Fibroblast of lung (primary cell): ENCODE measurements around the gene ZNF14. TPM values are rescaled to one million over a fixed set of nuclear protein-coding genes. Genes with fewer than 3 reads are reported as not detected.
A peak's percentile ranks its signal among the peaks of the same experiment; 100 is the strongest.
"Not testable (repeated sequence)": the region's sequence is repeated elsewhere in the genome, so short reads cannot be mapped to it uniquely, and the experiment has no call there.

ENCODE experiments used
- DNase-seq, 2 donors: peaks; one replicate each; pipeline versions ENCODE4 v3.0.0 to v3.0.0-alpha.2; 2010; ENCODE audit warnings: low read depth in 2 of 2
- H2AFZ ChIP-seq: 2 replicates; pipeline ENCODE4 v1.5.1; 2012; ENCODE audit warnings: low read length, control low read depth, inconsistent platforms
- H3K27ac ChIP-seq: 2 replicates; pipeline ENCODE4 v1.5.1; 2011; ENCODE audit warnings: low read length, control low read depth; ENCODE audit not compliant: insufficient read depth
- H3K27me3 ChIP-seq: 2 replicates; pipeline ENCODE4 v1.5.1; 2011; ENCODE audit warnings: mild to moderate bottlenecking, low read length; ENCODE audit not compliant: control insufficient read depth, insufficient read depth
- H3K36me3 ChIP-seq: 2 replicates; pipeline ENCODE4 v1.5.1; 2011; ENCODE audit warnings: low read length; ENCODE audit not compliant: control insufficient read depth, insufficient read depth
- H3K4me1 ChIP-seq: 2 replicates; pipeline ENCODE4 v1.5.1; 2011; ENCODE audit warnings: low read length; ENCODE audit not compliant: control insufficient read depth, insufficient read depth; ENCODE audit errors: extremely low read depth
- H3K4me2 ChIP-seq: 2 replicates; pipeline ENCODE4 v1.5.1; 2011; ENCODE audit warnings: low read length, control low read depth; ENCODE audit not compliant: insufficient read depth; ENCODE audit errors: extremely low read depth
- H3K4me3 ChIP-seq, 4 experiments: fragments of 200-600 bp in 1 of 4; sonication (generic) in 1 of 4; replicated peaks in 1 of 4; 2 replicates each; pipeline ENCODE4 v1.5.1; 2011 to 2016; ENCODE audit warnings: low read length in 4 of 4, low read depth in 3 of 4, mild to moderate bottlenecking in 3 of 4, control low read depth in 2 of 4, inconsistent platforms in 1 of 4, mixed read lengths in 1 of 4; ENCODE audit not compliant: insufficient read depth in 1 of 4; ENCODE audit errors: control extremely low read depth in 1 of 4
- H3K79me2 ChIP-seq: 2 replicates; pipeline ENCODE4 v1.5.1; 2012; ENCODE audit warnings: mild to moderate bottlenecking, low read length, inconsistent platforms; ENCODE audit not compliant: control insufficient read depth, insufficient read depth
- H3K9ac ChIP-seq: 2 replicates; pipeline ENCODE4 v1.5.1; 2011; ENCODE audit warnings: mild to moderate bottlenecking, low read length, control low read depth; ENCODE audit not compliant: insufficient read depth
- H3K9me3 ChIP-seq: 2 replicates; pipeline ENCODE4 v1.5.1; 2012; ENCODE audit warnings: low read depth, low read length; ENCODE audit not compliant: control insufficient read depth, insufficient read depth
- H4K20me1 ChIP-seq: 2 replicates; pipeline ENCODE4 v1.5.1; 2011; ENCODE audit warnings: low read length; ENCODE audit not compliant: control insufficient read depth, insufficient read depth; ENCODE audit errors: extremely low read depth
- EZH2 ChIP-seq: IDR thresholded peaks from 2 replicates; pipeline ENCODE4 v1.5.1; 2012; ENCODE audit warnings: low read length, control low read depth, mild to moderate bottlenecking; ENCODE audit errors: missing control alignments
- polyA plus RNA-seq, 2 donors: library from polyadenylated mRNA; depleted of rRNA in 1 of 2; stranded (reverse) in 1 of 2; unstranded in 1 of 2; fragments of >200 nt; gene quantifications; 2 replicates each; pipeline ENCODE4 v1.2.1, GENCODE V29; 2011 to 2012; ENCODE audit warnings: missing spikeins in 1 of 2
- total RNA-seq: library from RNA; depleted of rRNA; stranded (reverse); fragments of >200 nt; gene quantifications from 2 replicates; pipeline ENCODE4 v1.2.1, GENCODE V29; 2014
- TF ChIP-seq, protein P1 (sequence below), 2 donors: IDR thresholded peaks in 1 of 2; conservative IDR thresholded peaks in 1 of 2; 1 replicate in 1 of 2; 2 replicates in 1 of 2; pipeline ENCODE4 v1.5.1; 2011 to 2012; ENCODE audit warnings: low read length in 2 of 2, control low read depth in 1 of 2, inconsistent platforms in 1 of 2, low read depth in 1 of 2, mild to moderate bottlenecking in 1 of 2

Gene ZNF14
- total and polyA plus RNA-seq, 2 donors (not counting 1 experiment from before 2014, with no cell fraction given): 3.7 to 7.9 TPM

DNA sequence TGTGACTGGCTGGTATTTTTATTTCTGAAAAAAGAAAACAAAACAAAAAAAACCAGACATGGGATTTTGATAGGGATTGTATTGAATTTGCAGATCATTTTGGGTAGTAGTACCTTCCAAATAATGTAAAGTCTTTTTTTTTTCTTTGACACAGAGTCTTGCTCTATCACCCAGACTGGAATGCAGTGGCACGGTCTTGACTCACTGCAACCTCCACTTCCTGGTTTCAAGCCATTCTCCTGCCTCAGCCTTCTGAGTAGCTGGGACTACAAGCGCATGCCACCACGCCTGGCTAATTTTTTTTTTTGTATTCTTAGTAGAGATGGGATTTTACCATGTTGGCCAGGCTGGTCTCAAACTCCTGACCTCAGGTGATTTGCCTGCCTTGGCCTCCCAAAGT is 60.1 kb downstream of the ZNF14 start:
- Histone ChIP-seq H3K4me2 (no peak overlapping the region), H3K4me3 (no peak overlapping the region)

GRCh38 chr19:19670070-19670551 is 62.8 kb downstream of the ZNF14 start:
- Histone ChIP-seq H3K4me3 (peak overlapping the region in 1 of 4 experiments; percentile 85), H3K4me2 (no peak overlapping the region), H3K9me3 (no peaks in the 10 kb centered on the region)

More for the DNA sequence above, 60.1 kb downstream of the ZNF14 start:
- no peaks in the 10 kb centered on the region for H3K27me3 ChIP-seq
- TF ChIP-seq, protein P1, sequence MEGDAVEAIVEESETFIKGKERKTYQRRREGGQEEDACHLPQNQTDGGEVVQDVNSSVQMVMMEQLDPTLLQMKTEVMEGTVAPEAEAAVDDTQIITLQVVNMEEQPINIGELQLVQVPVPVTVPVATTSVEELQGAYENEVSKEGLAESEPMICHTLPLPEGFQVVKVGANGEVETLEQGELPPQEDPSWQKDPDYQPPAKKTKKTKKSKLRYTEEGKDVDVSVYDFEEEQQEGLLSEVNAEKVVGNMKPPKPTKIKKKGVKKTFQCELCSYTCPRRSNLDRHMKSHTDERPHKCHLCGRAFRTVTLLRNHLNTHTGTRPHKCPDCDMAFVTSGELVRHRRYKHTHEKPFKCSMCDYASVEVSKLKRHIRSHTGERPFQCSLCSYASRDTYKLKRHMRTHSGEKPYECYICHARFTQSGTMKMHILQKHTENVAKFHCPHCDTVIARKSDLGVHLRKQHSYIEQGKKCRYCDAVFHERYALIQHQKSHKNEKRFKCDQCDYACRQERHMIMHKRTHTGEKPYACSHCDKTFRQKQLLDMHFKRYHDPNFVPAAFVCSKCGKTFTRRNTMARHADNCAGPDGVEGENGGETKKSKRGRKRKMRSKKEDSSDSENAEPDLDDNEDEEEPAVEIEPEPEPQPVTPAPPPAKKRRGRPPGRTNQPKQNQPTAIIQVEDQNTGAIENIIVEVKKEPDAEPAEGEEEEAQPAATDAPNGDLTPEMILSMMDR (conservative IDR thresholded peaks at IDR 0.05 in 1 of 2, IDR thresholded peaks at IDR 0.05 in 1 of 2; ENCODE audit: low read depth in 1 of 2, low read length in 2 of 2): no peak
- no peak for TF ChIP-seq EZH2
- H3K27ac ChIP-seq: no peak overlapping the region
- no peaks in the 10 kb centered on the region for H3K36me3 ChIP-seq
- no peaks in the 10 kb centered on the region for H3K79me2 ChIP-seq
- no peak for DNase-seq
- no peak overlapping the region for H2AFZ ChIP-seq
- H3K4me1 ChIP-seq: peaks cover 2% of the 10 kb centered on the region
- no peaks in the 10 kb centered on the region for H4K20me1 ChIP-seq
- H3K9ac ChIP-seq: no peak overlapping the region
- no peaks in the 10 kb centered on the region for H3K9me3 ChIP-seq

GRCh38 chr19:19668230-19669012 is 64.5 kb downstream of the ZNF14 start, which contains the start of gene ZNF101:
ZNF101 (plus strand) TSS chr19:19668839; CDS start chr19:19668964, 125 bp downstream.
- peak within 1 kb of the TSS; percentile 96 for H2AFZ ChIP-seq
- H4K20me1 ChIP-seq: no peaks in the 10 kb centered on the region
- H3K4me3 ChIP-seq: peak within 1 kb of the TSS; percentile 62 to 96 (median 78)
- no peaks in the 10 kb centered on the region for H3K9me3 ChIP-seq
- peak within 1 kb of the TSS; percentile 87 for H3K4me2 ChIP-seq
- H3K27me3 ChIP-seq: no peaks in the 10 kb centered on the region
- H3K4me1 ChIP-seq: peaks cover 2% of the 10 kb centered on the region
- TF ChIP-seq, protein P1 (conservative IDR thresholded peaks at IDR 0.05 in 1 of 2, IDR thresholded peaks at IDR 0.05 in 1 of 2; ENCODE audit: low read depth in 1 of 2, low read length in 2 of 2): no peak
- TF ChIP-seq EZH2: no peak
- H3K79me2 ChIP-seq: no peaks in the 10 kb centered on the region
- no peaks in the 10 kb centered on the region for H3K36me3 ChIP-seq
- H3K9ac ChIP-seq: peak within 1 kb of the TSS; percentile 85
- peak within 1 kb of the TSS; percentile 82 for H3K27ac ChIP-seq
- peak; percentile 84 to 88 for DNase-seq

More at GRCh38 chr19:19670070-19670551, 62.8 kb downstream of the ZNF14 start:
- H3K4me1 ChIP-seq: peaks cover 2% of the 10 kb centered on the region
- H4K20me1 ChIP-seq: no peaks in the 10 kb centered on the region
- H3K9ac ChIP-seq: no peak overlapping the region
- no peak overlapping the region for H2AFZ ChIP-seq
- H3K36me3 ChIP-seq: no peaks in the 10 kb centered on the region
- no peak overlapping the region for H3K27ac ChIP-seq
- no peaks in the 10 kb centered on the region for H3K27me3 ChIP-seq
- TF ChIP-seq EZH2: no peak
- DNase-seq: no peak
- no peaks in the 10 kb centered on the region for H3K79me2 ChIP-seq

GRCh38 chr19:19665420-19665948 is 67.4 kb downstream of the ZNF14 start:
- H3K36me3 ChIP-seq, DNase-seq, H2AFZ ChIP-seq, H4K20me1 ChIP-seq, H3K4me1 ChIP-seq, H3K9me3 ChIP-seq, H3K9ac ChIP-seq, H3K27me3 ChIP-seq, H3K4me2 ChIP-seq, H3K4me3 ChIP-seq, H3K27ac ChIP-seq: not testable (repeated sequence)
- peaks cover 25% of the 10 kb centered on the region for H3K79me2 ChIP-seq
